Fibroblast of skin of scalp (primary cell): ENCODE measurements around the gene RDH12. TPM values are rescaled to one million over a fixed set of nuclear protein-coding genes. Genes with fewer than 3 reads are reported as not detected.
A peak's percentile ranks its signal among the peaks of the same experiment; 100 is the strongest.
"Not testable (repeated sequence)": the region's sequence is repeated elsewhere in the genome, so short reads cannot be mapped to it uniquely, and the experiment has no call there.

Source experiments
- DNase-seq: peaks from one replicate; pipeline ENCODE4 v3.0.0-alpha.2; 2013
- polyA plus RNA-seq, 2 experiments: library from polyadenylated mRNA; unstranded; fragments of 120-200 nt; gene quantifications; one replicate each; pipeline ENCODE4 v1.2.1, GENCODE V29; 2013; ENCODE audit not compliant: insufficient read length in 2 of 2

The RDH12 gene
- polyA plus RNA-seq (2013, experiment 1 of 2; ENCODE audit: insufficient read length) = not detected
- not detected for polyA plus RNA-seq (2013, experiment 2 of 2; ENCODE audit: insufficient read length)

GRCh38 chr14:67701492-67701891, at the start of gene RDH12:
Gene RDH12, plus strand, starts transcription at chr14:67701886. Its CDS starts 20,757 bp downstream, at chr14:67722643.
- DNase-seq = not testable (repeated sequence)

- no peak for DNase-seq
Observed at GRCh38 chr14:67652189-67652588, 49.5 kb upstream of the RDH12 start.

GRCh38 chr14:67653651-67654280, 47.9 kb upstream of the RDH12 start:
- peak; percentile 88 for DNase-seq

GRCh38 chr14:67663633-67664032, 38.1 kb upstream of the RDH12 start:
- no peak for DNase-seq

- peak; percentile 46 for DNase-seq
Observed at GRCh38 chr14:67665868-67666267, 35.8 kb upstream of the RDH12 start.

- DNase-seq = peak; percentile 65
Observed at GRCh38 chr14:67666750-67667449, 34.8 kb upstream of the RDH12 start.

- DNase-seq = no peak
Observed at GRCh38 chr14:67668559-67668958, 33.1 kb upstream of the RDH12 start.

GRCh38 chr14:67673451-67673850, 28.2 kb upstream of the RDH12 start:
- peak; percentile 20 for DNase-seq

- DNase-seq = peak; percentile 65
Observed at GRCh38 chr14:67674139-67674479, 27.6 kb upstream of the RDH12 start.

GRCh38 chr14:67674480-67675218, 27.0 kb upstream of the RDH12 start, which contains the start of gene VTI1B:
Gene VTI1B, minus strand, starts transcription at chr14:67674632. Its CDS starts 143 bp downstream, at chr14:67674489.
- DNase-seq = peak; percentile 80

- DNase-seq = no peak
Observed at GRCh38 chr14:67675219-67675582, 26.5 kb upstream of the RDH12 start.

GRCh38 chr14:67679006-67679405, 22.7 kb upstream of the RDH12 start:
- DNase-seq = no peak

GRCh38 chr14:67680121-67680602, 21.5 kb upstream of the RDH12 start:
- DNase-seq = peak; percentile 20

GRCh38 chr14:67680941-67681340, 20.7 kb upstream of the RDH12 start:
- no peak for DNase-seq

GRCh38 chr14:67683842-67684241, 17.8 kb upstream of the RDH12 start:
- no peak for DNase-seq

GRCh38 chr14:67690011-67690410, 11.7 kb upstream of the RDH12 start:
- no peak for DNase-seq

GRCh38 chr14:67694791-67695393, 6.8 kb upstream of the RDH12 start:
- peak; percentile 81 for DNase-seq

GRCh38 chr14:67695394-67695949, 6.2 kb upstream of the RDH12 start, which contains the start of gene RDH11:
Gene RDH11, minus strand, starts transcription at chr14:67695764. Its CDS starts 61 bp downstream, at chr14:67695703.
- DNase-seq = peak; percentile 94

- no peak for DNase-seq
Observed at GRCh38 chr14:67697006-67697405, 4.7 kb upstream of the RDH12 start.

GRCh38 chr14:67698179-67698578, 3.5 kb upstream of the RDH12 start:
- no peak for DNase-seq

GRCh38 chr14:67703997-67704396, 2.3 kb downstream of the RDH12 start:
- no peak for DNase-seq

GRCh38 chr14:67704484-67705089, 2.9 kb downstream of the RDH12 start:
- DNase-seq = peak; percentile 49
